ENCODE data around the gene DUXA. TPM values are rescaled to one million over a fixed set of nuclear protein-coding genes. Genes with fewer than 3 reads are reported as not detected.
A peak's percentile ranks its signal among the peaks of the same experiment; 100 is the strongest.
"Not testable (repeated sequence)": the region's sequence is repeated elsewhere in the genome, so short reads cannot be mapped to it uniquely, and the experiment has no call there.

Gene DUXA
- not detected for total RNA-seq

GRCh38 chr19:57167385-57167784 is at the start of gene DUXA:
DUXA (minus strand) TSS chr19:57167485; CDS start chr19:57167443, 42 bp downstream.
- no peaks in the 10 kb centered on the region for H3K27me3 ChIP-seq (replicated peaks; ENCODE audit: insufficient read depth)
- ATAC-seq (ENCODE audit: insufficient number of reproducible peaks, low FRiP score, low read depth) (no peak), DNase-seq (ENCODE audit: low spot score) (no peak)
- peaks cover 0 to 1% of the 10 kb centered on the region in 2 donors for H3K4me1 ChIP-seq (ENCODE audit: control insufficient read depth in 1 of 2, low read depth in 2 of 2)
- H3K4me3 ChIP-seq, result no peak within 1 kb of the TSS
- H3K27ac ChIP-seq, result peak within 1 kb of the TSS in 1 of 2 donors; percentile 4
- no peak for TF ChIP-seq CTCF (IDR thresholded peaks at IDR 0.05)
- H3K36me3 ChIP-seq, result no peaks in the 10 kb centered on the region
- no peaks in the 10 kb centered on the region for H3K9me3 ChIP-seq

GRCh38 chr19:57212109-57212508 is 44.8 kb upstream of the DUXA start:
- no peak overlapping the region for H3K4me3 ChIP-seq
- no peak for DNase-seq (ENCODE audit: low spot score)
- no peaks in the 10 kb centered on the region for H3K27me3 ChIP-seq (replicated peaks; ENCODE audit: insufficient read depth)
- H3K36me3 ChIP-seq, result peaks cover 63% of the 10 kb centered on the region
- no peak for ATAC-seq (ENCODE audit: insufficient number of reproducible peaks, low FRiP score, low read depth)
- TF ChIP-seq CTCF (IDR thresholded peaks at IDR 0.05), result no peak
- H3K4me1 ChIP-seq (ENCODE audit: control insufficient read depth in 1 of 2, low read depth in 2 of 2), result no peaks in the 10 kb centered on the region
- no peak overlapping the region for H3K27ac ChIP-seq
- peaks cover 57% of the 10 kb centered on the region for H3K9me3 ChIP-seq

GRCh38 chr19:57210381-57210780 is 43.1 kb upstream of the DUXA start:
- peaks cover 61% of the 10 kb centered on the region for H3K36me3 ChIP-seq
- no peaks in the 10 kb centered on the region for H3K27me3 ChIP-seq (replicated peaks; ENCODE audit: insufficient read depth)
- peaks cover 53% of the 10 kb centered on the region for H3K9me3 ChIP-seq
- no peak overlapping the region for H3K4me3 ChIP-seq
- ATAC-seq (ENCODE audit: insufficient number of reproducible peaks, low FRiP score, low read depth) (no peak), DNase-seq (ENCODE audit: low spot score) (no peak)
- TF ChIP-seq CTCF (IDR thresholded peaks at IDR 0.05), result no peak
- no peaks in the 10 kb centered on the region for H3K4me1 ChIP-seq (ENCODE audit: control insufficient read depth in 1 of 2, low read depth in 2 of 2)
- no peak overlapping the region for H3K27ac ChIP-seq

GRCh38 chr19:57202160-57202559 is 34.9 kb upstream of the DUXA start:
- peaks cover 72% of the 10 kb centered on the region for H3K36me3 ChIP-seq

GRCh38 chr19:57197874-57198273 is 30.6 kb upstream of the DUXA start:
- H3K4me1 ChIP-seq (ENCODE audit: control insufficient read depth in 1 of 2, low read depth in 2 of 2); H3K4me3 ChIP-seq; H3K27ac ChIP-seq; DNase-seq (ENCODE audit: low spot score); H3K27me3 ChIP-seq (replicated peaks; ENCODE audit: insufficient read depth); ATAC-seq (ENCODE audit: insufficient number of reproducible peaks, low FRiP score, low read depth): not testable (repeated sequence)
- Histone ChIP-seq H3K9me3 (peaks cover 11% of the 10 kb centered on the region), H3K36me3 (peaks cover 75% of the 10 kb centered on the region)

More at GRCh38 chr19:57202160-57202559, 34.9 kb upstream of the DUXA start:
- Histone ChIP-seq H3K9me3 (peaks cover 31% of the 10 kb centered on the region), H3K27ac (no peak overlapping the region), H3K27me3 (replicated peaks; ENCODE audit: insufficient read depth) (no peaks in the 10 kb centered on the region), H3K4me3 (no peak overlapping the region), H3K4me1 (ENCODE audit: control insufficient read depth in 1 of 2, low read depth in 2 of 2) (no peaks in the 10 kb centered on the region)
- no peak for DNase-seq (ENCODE audit: low spot score)
- ATAC-seq (ENCODE audit: insufficient number of reproducible peaks, low FRiP score, low read depth), result no peak
- TF ChIP-seq CTCF (IDR thresholded peaks at IDR 0.05), result no peak

GRCh38 chr19:57192993-57193392 is 25.7 kb upstream of the DUXA start:
- no peak for DNase-seq (ENCODE audit: low spot score)
- H3K9me3 ChIP-seq, result no peaks in the 10 kb centered on the region
- H3K36me3 ChIP-seq, result peaks cover 42% of the 10 kb centered on the region
- H3K27ac ChIP-seq, result no peak overlapping the region
- TF ChIP-seq CTCF (IDR thresholded peaks at IDR 0.05), result no peak
- peak overlapping the region; percentile 94 for H3K4me3 ChIP-seq
- H3K4me1 ChIP-seq (ENCODE audit: control insufficient read depth in 1 of 2, low read depth in 2 of 2), result peaks cover 6 to 21% of the 10 kb centered on the region in 2 donors
- H3K27me3 ChIP-seq (replicated peaks; ENCODE audit: insufficient read depth), result no peaks in the 10 kb centered on the region
- no peak for ATAC-seq (ENCODE audit: insufficient number of reproducible peaks, low FRiP score, low read depth)

Data from thoracic aorta (tissue), 2 donors.